ENCODE measurements around the gene FCRLB.
"Not testable (repeated sequence)": the region's sequence is repeated elsewhere in the genome, so short reads cannot be mapped to it uniquely, and the experiment has no call there.

The FCRLB gene

GRCh38 chr1:161721738-161722343 is 497 bp downstream of the FCRLB start:
- DNase-seq = no peak

GRCh38 chr1:161722406-161722805 is 1.1 kb downstream of the FCRLB start:
- no peak for DNase-seq

- DNase-seq = no peak
Measured at GRCh38 chr1:161723459-161724141, 2.3 kb downstream of the FCRLB start.

GRCh38 chr1:161725258-161725907 is 4.0 kb downstream of the FCRLB start:
- not testable (repeated sequence) for DNase-seq

GRCh38 chr1:161725908-161726472 is 4.6 kb downstream of the FCRLB start:
- DNase-seq = no peak

- DNase-seq = no peak
Measured at GRCh38 chr1:161726473-161727255, 5.3 kb downstream of the FCRLB start.

GRCh38 chr1:161727256-161727924 is 6.0 kb downstream of the FCRLB start:
- DNase-seq = no peak

- no peak for DNase-seq
Measured at GRCh38 chr1:161728376-161729226, 7.3 kb downstream of the FCRLB start.

GRCh38 chr1:161730050-161730564 is 8.8 kb downstream of the FCRLB start:
- DNase-seq = no peak

GRCh38 chr1:161731241-161731640 is 9.9 kb downstream of the FCRLB start:
- DNase-seq = no peak

GRCh38 chr1:161731981-161732718 is 10.8 kb downstream of the FCRLB start:
- no peak for DNase-seq

- no peak for DNase-seq
Measured at GRCh38 chr1:161733526-161733925, 12.2 kb downstream of the FCRLB start.

- DNase-seq = no peak
Measured at GRCh38 chr1:161735837-161736236, 14.5 kb downstream of the FCRLB start.

- no peak for DNase-seq
Measured at GRCh38 chr1:161736335-161736969, 15.1 kb downstream of the FCRLB start.

GRCh38 chr1:161737625-161738024 is 16.3 kb downstream of the FCRLB start:
- no peak for DNase-seq

- no peak for DNase-seq
Measured at GRCh38 chr1:161738627-161739287, 17.4 kb downstream of the FCRLB start.

GRCh38 chr1:161739865-161740566 is 18.7 kb downstream of the FCRLB start:
- no peak for DNase-seq

GRCh38 chr1:161740921-161741320 is 19.6 kb downstream of the FCRLB start:
- DNase-seq = no peak

- DNase-seq = no peak
Measured at GRCh38 chr1:161743231-161743630, 21.9 kb downstream of the FCRLB start.
